Stomach (tissue), 4 donors: ENCODE measurements around the gene PMF1.

Source experiments
- EP300 ChIP-seq: sonication (generic); formaldehyde crosslinking; IDR thresholded peaks from one replicate; pipeline ENCODE4 v1.6.1; 2017; ENCODE audit warnings: antibody characterized with exemption
- POLR2A ChIP-seq, 4 donors: fragments of 450-650 bp; IDR thresholded peaks; one replicate each; pipeline ENCODE4 v1.6.1; 2016; ENCODE audit warnings: antibody characterized with exemption in 4 of 4, control low read depth in 2 of 4, mild to moderate bottlenecking in 1 of 4, moderate library complexity in 1 of 4
- POLR2AphosphoS5 ChIP-seq, 3 donors: sonication (generic); formaldehyde crosslinking; IDR thresholded peaks; one replicate each; pipeline ENCODE4 v1.6.1; 2016; ENCODE audit warnings: antibody characterized with exemption in 3 of 3
- TF ChIP-seq, protein P1 (sequence below), 7 experiments: fragments of 450-650 bp in 4 of 7; fragments of 200-600 bp in 3 of 7; sonication (generic) in 3 of 7; IDR thresholded peaks; one replicate each; pipeline ENCODE4 v1.5.1; 2016 to 2019; ENCODE audit warnings: antibody characterized with exemption in 7 of 7, control low read depth in 2 of 7, mild to moderate bottlenecking in 1 of 7

DNA sequence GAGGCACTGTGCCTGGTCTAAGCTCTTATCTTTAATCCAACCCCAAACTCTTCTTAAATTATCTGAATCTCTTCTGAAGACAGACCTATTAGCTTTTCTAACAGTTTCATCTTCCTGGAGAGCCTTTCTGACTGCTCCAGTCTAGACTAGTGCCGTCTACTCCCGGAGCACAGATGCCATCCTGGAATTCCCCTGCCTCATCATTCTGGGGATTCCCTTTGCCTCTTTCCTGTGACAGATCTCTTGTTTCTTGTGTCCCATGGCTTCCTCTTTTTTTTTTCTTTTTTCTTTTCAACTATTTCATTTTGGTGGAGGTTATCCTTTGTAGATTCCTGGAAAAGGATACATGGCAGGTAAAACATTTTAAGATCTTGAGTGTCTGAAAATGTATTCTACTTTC, 47.7 kb upstream of the PMF1 start:
- TF ChIP-seq POLR2AphosphoS5 (IDR thresholded peaks at IDR 0.05), result no peak
- TF ChIP-seq, protein P1, sequence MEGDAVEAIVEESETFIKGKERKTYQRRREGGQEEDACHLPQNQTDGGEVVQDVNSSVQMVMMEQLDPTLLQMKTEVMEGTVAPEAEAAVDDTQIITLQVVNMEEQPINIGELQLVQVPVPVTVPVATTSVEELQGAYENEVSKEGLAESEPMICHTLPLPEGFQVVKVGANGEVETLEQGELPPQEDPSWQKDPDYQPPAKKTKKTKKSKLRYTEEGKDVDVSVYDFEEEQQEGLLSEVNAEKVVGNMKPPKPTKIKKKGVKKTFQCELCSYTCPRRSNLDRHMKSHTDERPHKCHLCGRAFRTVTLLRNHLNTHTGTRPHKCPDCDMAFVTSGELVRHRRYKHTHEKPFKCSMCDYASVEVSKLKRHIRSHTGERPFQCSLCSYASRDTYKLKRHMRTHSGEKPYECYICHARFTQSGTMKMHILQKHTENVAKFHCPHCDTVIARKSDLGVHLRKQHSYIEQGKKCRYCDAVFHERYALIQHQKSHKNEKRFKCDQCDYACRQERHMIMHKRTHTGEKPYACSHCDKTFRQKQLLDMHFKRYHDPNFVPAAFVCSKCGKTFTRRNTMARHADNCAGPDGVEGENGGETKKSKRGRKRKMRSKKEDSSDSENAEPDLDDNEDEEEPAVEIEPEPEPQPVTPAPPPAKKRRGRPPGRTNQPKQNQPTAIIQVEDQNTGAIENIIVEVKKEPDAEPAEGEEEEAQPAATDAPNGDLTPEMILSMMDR (IDR thresholded peaks at IDR 0.05), result no peak
- no peak for TF ChIP-seq EP300
- no peak for TF ChIP-seq POLR2A (IDR thresholded peaks at IDR 0.05)
